Spleen (tissue), 11 donors: Measurements from ENCODE around the gene CPNE2. TPM values are rescaled to one million over a fixed set of nuclear protein-coding genes. Genes with fewer than 3 reads are reported as not detected.

ENCODE experiments used
- DNase-seq: peaks from one replicate; pipeline ENCODE4 v3.0.0-alpha.2; 2020
- H3K27ac ChIP-seq, 8 donors: fragments of 200-600 bp; sonication (generic) in 7 of 8; 1 replicate in 4 of 8; 2 replicates in 4 of 8; pipeline versions ENCODE4 v1.5.0 to v1.8.0; 2016 to 2021; ENCODE audit warnings: inconsistent platforms in 4 of 8, mild to moderate bottlenecking in 4 of 8, moderate library complexity in 1 of 8
- H3K27me3 ChIP-seq, 7 donors: fragments of 200-600 bp; sonication (generic) in 6 of 7; replicated peaks in 1 of 7; 1 replicate in 4 of 7; 2 replicates in 3 of 7; pipeline versions ENCODE4 v1.5.0 to v1.8.0; 2016 to 2021; ENCODE audit warnings: inconsistent platforms in 3 of 7, mild to moderate bottlenecking in 1 of 7
- H3K36me3 ChIP-seq, 6 donors: fragments of 200-600 bp; sonication (generic) in 5 of 6; 1 replicate in 4 of 6; 2 replicates in 2 of 6; pipeline versions ENCODE4 v1.5.0 to v1.8.0; 2016 to 2021; ENCODE audit warnings: inconsistent platforms in 2 of 6
- H3K4me1 ChIP-seq, 6 donors: fragments of 200-600 bp; sonication (generic) in 5 of 6; 1 replicate in 3 of 6; 2 replicates in 3 of 6; pipeline versions ENCODE4 v1.5.0 to v1.8.0; 2016 to 2021; ENCODE audit warnings: inconsistent platforms in 3 of 6
- H3K4me3 ChIP-seq, 8 donors: fragments of 200-600 bp; sonication (generic) in 7 of 8; 1 replicate in 4 of 8; 2 replicates in 4 of 8; pipeline versions ENCODE4 v1.5.0 to v1.8.0; 2016 to 2021; ENCODE audit warnings: inconsistent platforms in 4 of 8, mild to moderate bottlenecking in 4 of 8, moderate library complexity in 2 of 8
- H3K9me3 ChIP-seq, 8 donors: fragments of 200-600 bp; sonication (generic) in 7 of 8; 1 replicate in 4 of 8; 2 replicates in 4 of 8; pipeline versions ENCODE4 v1.5.0 to v1.8.0; 2016 to 2021; ENCODE audit warnings: inconsistent platforms in 4 of 8
- POLR2A ChIP-seq, 3 donors: fragments of 450-650 bp; IDR thresholded peaks; one replicate each; pipeline ENCODE4 v1.5.1; 2017; ENCODE audit warnings: antibody characterized with exemption in 3 of 3, mild to moderate bottlenecking in 1 of 3
- POLR2AphosphoS5 ChIP-seq, 3 donors: sonication (generic); formaldehyde crosslinking; IDR thresholded peaks; one replicate each; pipeline ENCODE4 v1.5.1; 2017; ENCODE audit warnings: antibody characterized with exemption in 3 of 3
- WGBS, 5 donors: extraction: QIAGEN DNeasy Blood & Tissue Kit in 3 of 5; methylation state at CpG; one replicate each; pipeline versions ENCODE4 v1.1.5 to v1.1.7; 2013 to 2018; 5-methylcytosine and 5-hydroxymethylcytosine counted together
- intact Hi-C: fragments of 100-400 bp; cut with DNase I; formaldehyde crosslinking; loops from one replicate; pipeline ENCODE4 v1.15.0; 2023; ENCODE audit warnings: low total_unique reads
- polyA plus RNA-seq, 3 donors: library from polyadenylated mRNA; stranded (reverse); fragments of 200-250 nt; gene quantifications; one replicate each; pipeline ENCODE4 v1.2.1, GENCODE V29; 2013
- total RNA-seq, 7 donors: library from RNA; depleted of rRNA in 3 of 7; stranded (reverse); fragments of >200 nt in 3 of 7; fragmentation: NEBNext Ultra II Directional in 4 of 7; extraction: Animal tissue kit (Norgen Biotek cat#: 25700) in 4 of 7; gene quantifications; one replicate each; pipeline versions ENCODE4 v1.1.0 to v1.2.1, GENCODE V29; 2016 to 2021
- TF ChIP-seq, protein P1 (sequence below), 11 experiments: fragments of 200-600 bp in 7 of 11; fragments of 450-650 bp in 4 of 11; sonication (generic) in 4 of 11; IDR thresholded peaks in 8 of 11; conservative IDR thresholded peaks in 3 of 11; 1 replicate in 7 of 11; 2 replicates in 4 of 11; pipeline versions ENCODE4 v1.4.0 to v1.8.0; 2016 to 2021; ENCODE audit warnings: antibody characterized with exemption in 11 of 11, inconsistent platforms in 4 of 11, mild to moderate bottlenecking in 1 of 11
- donor health status: healthy with polysubstance abuse.
- donor health status: DM: no; HTN: no; CAD: no; lungs with moderate emphysema.
- donor health status: DM: no; HTN: no; CAD: no.
- donor health status: Bipolar disorder and iron deficiency.
- donor health status: healthy.
- donor health status: DM: no; HTN: no; CAD: no.
- donor health status: DM: yes; HTN: yes; CAD: no.

CPNE2 gene
- total and polyA plus RNA-seq, 10 donors = 13.3 to 46.5 (median 31.8) TPM

GRCh38 chr16:57166951-57167350 lies 74.6 kb downstream of the CPNE2 start:
- intact Hi-C loops = loop anchor here (10.0 kb wide), 1 partner anchor 82 kb away; no protein-coding TSS in a partner anchor
- Histone ChIP-seq H3K36me3 (peaks cover 0 to 94% (median 69%) of the 10 kb centered on the region in 6 donors), H3K4me1 (peaks cover 0 to 32% (median 24%) of the 10 kb centered on the region in 6 donors), H3K9me3 (no peaks in the 10 kb centered on the region), H3K27me3 (no peaks in the 10 kb centered on the region), H3K4me3 (no peak overlapping the region), H3K27ac (peak overlapping the region in 6 of 8 donors; percentile 37 to 79 (median 56))
- TF ChIP-seq, protein P1, sequence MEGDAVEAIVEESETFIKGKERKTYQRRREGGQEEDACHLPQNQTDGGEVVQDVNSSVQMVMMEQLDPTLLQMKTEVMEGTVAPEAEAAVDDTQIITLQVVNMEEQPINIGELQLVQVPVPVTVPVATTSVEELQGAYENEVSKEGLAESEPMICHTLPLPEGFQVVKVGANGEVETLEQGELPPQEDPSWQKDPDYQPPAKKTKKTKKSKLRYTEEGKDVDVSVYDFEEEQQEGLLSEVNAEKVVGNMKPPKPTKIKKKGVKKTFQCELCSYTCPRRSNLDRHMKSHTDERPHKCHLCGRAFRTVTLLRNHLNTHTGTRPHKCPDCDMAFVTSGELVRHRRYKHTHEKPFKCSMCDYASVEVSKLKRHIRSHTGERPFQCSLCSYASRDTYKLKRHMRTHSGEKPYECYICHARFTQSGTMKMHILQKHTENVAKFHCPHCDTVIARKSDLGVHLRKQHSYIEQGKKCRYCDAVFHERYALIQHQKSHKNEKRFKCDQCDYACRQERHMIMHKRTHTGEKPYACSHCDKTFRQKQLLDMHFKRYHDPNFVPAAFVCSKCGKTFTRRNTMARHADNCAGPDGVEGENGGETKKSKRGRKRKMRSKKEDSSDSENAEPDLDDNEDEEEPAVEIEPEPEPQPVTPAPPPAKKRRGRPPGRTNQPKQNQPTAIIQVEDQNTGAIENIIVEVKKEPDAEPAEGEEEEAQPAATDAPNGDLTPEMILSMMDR (IDR thresholded peaks at IDR 0.05 in 8 of 11, conservative IDR thresholded peaks at IDR 0.05 in 3 of 11) = no peak
- TF ChIP-seq POLR2AphosphoS5 (IDR thresholded peaks at IDR 0.05) = peak in 1 of 3 donors; percentile 48
- no peak for DNase-seq
- 51 to 70% (median 65%) methylated on average over 7 of the region's 7 CpGs for WGBS, 5 donors

DNA sequence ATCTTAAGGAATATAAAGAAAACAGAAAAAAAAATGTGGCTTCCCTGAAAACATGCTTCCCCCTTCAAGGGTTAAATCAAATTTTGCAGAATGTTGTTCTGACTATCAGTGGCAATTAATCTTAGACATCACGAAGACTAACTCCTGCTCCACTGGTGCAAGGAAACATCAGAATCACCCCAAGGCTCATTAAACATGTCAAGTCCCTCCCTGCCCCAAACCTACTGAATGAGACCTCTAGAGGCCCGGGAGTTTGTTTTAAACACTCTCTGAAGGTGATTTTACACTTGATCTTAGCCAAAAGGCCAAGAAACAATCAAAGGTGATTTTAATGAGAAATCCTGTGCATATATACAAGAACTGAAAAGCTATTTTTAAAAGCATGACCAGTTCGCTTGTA lies 75.2 kb downstream of the CPNE2 start:
- peak overlapping the region in 4 of 8 donors; percentile 42 to 75 (median 58) for H3K27ac ChIP-seq

DNA sequence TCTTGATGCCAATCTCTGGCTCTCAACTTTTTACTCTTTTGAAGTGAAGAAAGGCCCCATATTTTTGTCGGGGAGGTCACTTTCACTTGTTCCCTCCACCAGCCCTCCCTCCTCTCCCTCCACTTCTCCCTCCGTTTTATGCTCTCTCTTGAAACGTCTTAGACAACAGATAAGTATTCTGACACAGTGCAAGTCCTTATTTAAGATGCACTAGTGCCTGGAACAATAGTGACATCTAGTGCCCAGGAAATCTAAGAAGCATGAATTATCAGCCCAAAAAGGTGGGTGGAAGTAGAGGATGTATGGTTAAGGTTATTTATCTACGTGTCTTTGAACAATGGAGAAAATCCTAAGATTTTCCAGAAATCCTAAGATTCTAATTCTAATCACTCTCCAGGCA lies 75.6 kb downstream of the CPNE2 start:
- no peak for DNase-seq
- intact Hi-C loops = loop anchor here (10.0 kb wide), 1 partner anchor 83 kb away; no protein-coding TSS in a partner anchor
- Histone ChIP-seq H3K4me3 (no peak overlapping the region), H3K27me3 (no peaks in the 10 kb centered on the region), H3K9me3 (no peaks in the 10 kb centered on the region), H3K36me3 (peaks cover 0 to 94% (median 71%) of the 10 kb centered on the region in 6 donors), H3K27ac (peak overlapping the region in 3 of 8 donors; percentile 47 to 75 (median 69)), H3K4me1 (peaks cover 0 to 32% (median 24%) of the 10 kb centered on the region in 6 donors)
- 7 to 13% (median 9%) methylated on average over 4 of the region's 4 CpGs for WGBS, 5 donors
- TF ChIP-seq POLR2AphosphoS5 (IDR thresholded peaks at IDR 0.05) (no peak), POLR2A (IDR thresholded peaks at IDR 0.05) (no peak)
- TF ChIP-seq, protein P1 (IDR thresholded peaks at IDR 0.05 in 8 of 11, conservative IDR thresholded peaks at IDR 0.05 in 3 of 11) = peak; percentile 27 to 80 (median 56)

More for the DNA sequence above, 75.2 kb downstream of the CPNE2 start:
- Histone ChIP-seq H3K9me3 (no peaks in the 10 kb centered on the region), H3K4me1 (peaks cover 0 to 32% (median 24%) of the 10 kb centered on the region in 6 donors), H3K4me3 (no peak overlapping the region), H3K36me3 (peaks cover 0 to 94% (median 69%) of the 10 kb centered on the region in 6 donors), H3K27me3 (no peaks in the 10 kb centered on the region)
- no peak for DNase-seq
- 67 to 77% (median 74%) methylated on average over 3 of the region's 3 CpGs for WGBS, 5 donors
- intact Hi-C loops = loop anchor here (10.0 kb wide), 1 partner anchor 83 kb away; no protein-coding TSS in a partner anchor
- TF ChIP-seq POLR2A (IDR thresholded peaks at IDR 0.05) (no peak), POLR2AphosphoS5 (IDR thresholded peaks at IDR 0.05) (no peak)
- TF ChIP-seq, protein P1 (IDR thresholded peaks at IDR 0.05 in 8 of 11, conservative IDR thresholded peaks at IDR 0.05 in 3 of 11) = no peak

GRCh38 chr16:57169327-57169726 lies 76.9 kb downstream of the CPNE2 start:
- intact Hi-C loops = loop anchor here (10.0 kb wide), 1 partner anchor 85 kb away; no protein-coding TSS in a partner anchor
- Histone ChIP-seq H3K27ac (no peak overlapping the region), H3K4me3 (no peak overlapping the region), H3K36me3 (peaks cover 0 to 94% (median 68%) of the 10 kb centered on the region in 6 donors), H3K4me1 (peaks cover 0 to 29% (median 24%) of the 10 kb centered on the region in 6 donors), H3K9me3 (no peaks in the 10 kb centered on the region), H3K27me3 (no peaks in the 10 kb centered on the region)
- no peak for TF ChIP-seq POLR2AphosphoS5 (IDR thresholded peaks at IDR 0.05)
- TF ChIP-seq POLR2A (IDR thresholded peaks at IDR 0.05) = no peak
- TF ChIP-seq, protein P1 (IDR thresholded peaks at IDR 0.05 in 8 of 11, conservative IDR thresholded peaks at IDR 0.05 in 3 of 11) = no peak
- no peak for DNase-seq
